IMR-90 (cell line): Measurements from ENCODE around the gene AKR1C4. TPM values are rescaled to one million over a fixed set of nuclear protein-coding genes. Genes with fewer than 3 reads are reported as not detected.

Source experiments
- ATAC-seq: fragments of 200-7000 bp; cut with Tn5 transposase; 2 replicates; pipeline ENCODE4 v1.9.1; 2020; ENCODE audit warnings: low read depth, mild to moderate bottlenecking, moderate library complexity
- BruUV-seq: library from RNA; stranded (reverse); fragments of 400-500 nt; replicated peaks from 2 replicates; lab custom pipeline; 2021; lab: Mats Ljungman, UMichigan
- CTCF ChIA-PET: fragments of 300-600 bp; formaldehyde crosslinking; extraction: SDS; loops from one replicate; lab custom pipeline; 2021; ENCODE audit warnings: antibody characterized with exemption; lab: Yijun Ruan, JAX
- POLR2A ChIA-PET: fragments of 300-600 bp; sonication (Branson Sonifier 250); formaldehyde crosslinking; loops from one replicate; lab custom pipeline; 2022; ENCODE audit warnings: antibody characterized with exemption; ENCODE audit not compliant: unreplicated experiment; lab: Charles Lee
- DNase-seq: peaks from one replicate; pipeline ENCODE4 v3.0.0; 2013
- H2AFZ ChIP-seq: replicated peaks from 2 replicates; pipeline ENCODE3; 2013; ENCODE audit warnings: low read length, mild to moderate bottlenecking; ENCODE audit not compliant: poor library complexity
- H2AK5ac ChIP-seq: 2 replicates; pipeline ENCODE4 v1.6.1; 2013; ENCODE audit warnings: low read depth, low read length, inconsistent platforms
- H2AK9ac ChIP-seq: replicated peaks from 2 replicates; pipeline ENCODE3; 2013; ENCODE audit warnings: mild to moderate bottlenecking, low read depth, low read length, moderate library complexity; ENCODE audit not compliant: poor library complexity
- H2BK120ac ChIP-seq: 2 replicates; pipeline ENCODE4 v1.6.1; 2013; ENCODE audit warnings: low read depth, low read length, inconsistent platforms
- H2BK15ac ChIP-seq: 3 replicates; pipeline ENCODE4 v1.6.1; 2013; ENCODE audit warnings: low read depth, low read length, inconsistent platforms
- H2BK20ac ChIP-seq: 2 replicates; pipeline ENCODE4 v1.6.1; 2013; ENCODE audit warnings: low read depth, mild to moderate bottlenecking, inconsistent platforms, low read length, moderate library complexity
- H2BK5ac ChIP-seq: 2 replicates; pipeline ENCODE4 v1.6.1; 2013; ENCODE audit warnings: mild to moderate bottlenecking, low read depth, low read length, inconsistent platforms; ENCODE audit not compliant: poor library complexity, severe bottlenecking
- H3K14ac ChIP-seq: replicated peaks from 2 replicates; pipeline ENCODE4 v1.6.1; 2013; ENCODE audit warnings: low read depth, low read length, inconsistent platforms
- H3K18ac ChIP-seq: 2 replicates; pipeline ENCODE4 v1.6.1; 2013; ENCODE audit warnings: low read depth, low read length, control low read depth
- H3K23ac ChIP-seq: 2 replicates; pipeline ENCODE4 v1.6.1; 2013; ENCODE audit warnings: low read depth, low read length, inconsistent platforms
- H3K27ac ChIP-seq: 2 replicates; pipeline ENCODE4 v1.5.1; 2013; ENCODE audit warnings: mild to moderate bottlenecking, control low read depth, low read length; ENCODE audit not compliant: insufficient read depth
- H3K27me3 ChIP-seq: 2 replicates; pipeline ENCODE4 v1.6.1; 2013; ENCODE audit warnings: low read length; ENCODE audit not compliant: control insufficient read depth, insufficient read depth
- H3K36me3 ChIP-seq: 2 replicates; pipeline ENCODE4 v1.6.1; 2013; ENCODE audit warnings: low read length, mixed read lengths; ENCODE audit not compliant: control insufficient read depth, insufficient read depth
- H3K4ac ChIP-seq: 2 replicates; pipeline ENCODE4 v1.6.1; 2013; ENCODE audit warnings: low read depth, low read length, inconsistent platforms
- H3K4me1 ChIP-seq: 2 replicates; pipeline ENCODE4 v1.6.1; 2013; ENCODE audit warnings: low read length, mixed read lengths; ENCODE audit not compliant: control insufficient read depth, insufficient read depth
- H3K4me2 ChIP-seq: 2 replicates; pipeline ENCODE4 v1.6.1; 2013; ENCODE audit warnings: low read depth, mild to moderate bottlenecking, control low read depth, low read length, moderate library complexity
- H3K4me3 ChIP-seq: 2 replicates; pipeline ENCODE4 v1.5.1; 2013; ENCODE audit warnings: low read depth, mild to moderate bottlenecking, control low read depth, low read length, moderate library complexity; ENCODE audit not compliant: insufficient read depth
- H3K56ac ChIP-seq: 2 replicates; pipeline ENCODE4 v1.6.1; 2013; ENCODE audit warnings: low read length, inconsistent platforms; ENCODE audit not compliant: insufficient read depth; ENCODE audit errors: extremely low read depth
- H3K79me1 ChIP-seq, 2 experiments: 2 replicates each; pipeline ENCODE4 v1.6.1; 2013; ENCODE audit warnings: low read length in 2 of 2, inconsistent platforms in 1 of 2, low read depth in 1 of 2
- H3K9ac ChIP-seq: 2 replicates; pipeline ENCODE4 v1.6.1; 2013; ENCODE audit warnings: low read depth, low read length, control low read depth
- H3K9me1 ChIP-seq: 2 replicates; pipeline ENCODE4 v1.6.1; 2013; ENCODE audit warnings: low read length, inconsistent platforms; ENCODE audit not compliant: insufficient read depth
- H3K9me3 ChIP-seq: 2 replicates; pipeline ENCODE4 v1.6.1; 2013; ENCODE audit warnings: low read length; ENCODE audit not compliant: control insufficient read depth, insufficient read depth
- H4K20me1 ChIP-seq: 2 replicates; pipeline ENCODE4 v1.6.1; 2013; ENCODE audit warnings: low read length, inconsistent platforms; ENCODE audit not compliant: insufficient read depth
- H4K5ac ChIP-seq: 2 replicates; pipeline ENCODE4 v1.6.1; 2013; ENCODE audit warnings: mild to moderate bottlenecking, low read depth, low read length, control low read depth
- H4K8ac ChIP-seq, 2 experiments: 2 replicates each; pipeline ENCODE4 v1.6.1; 2013; ENCODE audit warnings: low read depth in 2 of 2, low read length in 2 of 2, control low read depth in 1 of 2, inconsistent platforms in 1 of 2
- H4K91ac ChIP-seq: 2 replicates; pipeline ENCODE4 v1.6.1; 2013; ENCODE audit warnings: low read depth, low read length, inconsistent platforms; ENCODE audit not compliant: insufficient read depth
- BHLHE40 ChIP-seq: fragments of 150-350 bp; IDR thresholded peaks from 2 replicates; pipeline ENCODE4 v1.6.1; 2016; ENCODE audit warnings: mild to moderate bottlenecking, low read depth, low read length
- CEBPB ChIP-seq: IDR thresholded peaks from 2 replicates; pipeline ENCODE4 v1.6.1; 2012; ENCODE audit warnings: low read depth, low read length, improper control_type of control experiment
- CHD1 ChIP-seq: IDR thresholded peaks from 2 replicates; pipeline ENCODE4 v1.6.1; 2012; ENCODE audit warnings: low read depth, low read length, improper control_type of control experiment
- FOS ChIP-seq: fragments of 150-350 bp; IDR thresholded peaks from 2 replicates; pipeline ENCODE4 v1.6.1; 2016; ENCODE audit warnings: low read depth, low read length
- MAFK ChIP-seq: IDR thresholded peaks from 2 replicates; pipeline ENCODE4 v1.6.1; 2012; ENCODE audit warnings: low read depth, low read length, improper control_type of control experiment
- MAZ ChIP-seq: IDR thresholded peaks from 2 replicates; pipeline ENCODE4 v1.6.1; 2012; ENCODE audit warnings: low read depth, mild to moderate bottlenecking, low read length, improper control_type of control experiment, moderate library complexity, borderline replicate concordance
- MXI1 ChIP-seq: IDR thresholded peaks from 2 replicates; pipeline ENCODE4 v1.6.1; 2012; ENCODE audit warnings: low read depth, mild to moderate bottlenecking, low read length, moderate library complexity, borderline replicate concordance
- NFE2L2 ChIP-seq: fragments of 150-350 bp; IDR thresholded peaks from 2 replicates; pipeline ENCODE4 v1.6.1; 2016; ENCODE audit warnings: low read depth, mild to moderate bottlenecking, low read length
- POLR2A ChIP-seq: IDR thresholded peaks from 2 replicates; pipeline ENCODE4 v1.6.1; 2012; ENCODE audit warnings: mild to moderate bottlenecking, low read depth, low read length
- RAD21 ChIP-seq: IDR thresholded peaks from 2 replicates; pipeline ENCODE4 v1.6.1; 2012; ENCODE audit warnings: low read length, improper control_type of control experiment
- RCOR1 ChIP-seq: IDR thresholded peaks from 2 replicates; pipeline ENCODE4 v1.6.1; 2012; ENCODE audit warnings: mild to moderate bottlenecking, low read length, improper control_type of control experiment; ENCODE audit not compliant: insufficient replicate concordance
- RFX5 ChIP-seq: IDR thresholded peaks from 2 replicates; pipeline ENCODE4 v1.8.0; 2012; ENCODE audit warnings: low read depth, mild to moderate bottlenecking, low read length, moderate library complexity
- SMC3 ChIP-seq: fragments of 150-350 bp; IDR thresholded peaks from 2 replicates; pipeline ENCODE4 v1.6.1; 2016; ENCODE audit warnings: low read depth, mild to moderate bottlenecking, antibody characterized with exemption, low read length, moderate library complexity
- dilution Hi-C: fragments of 300-500 bp; cut with HindIII; formaldehyde crosslinking; loops from one replicate; pipeline ENCODE4 v1.14.3; 2018; ENCODE audit warnings: low sequenced_read_pairs; ENCODE audit not compliant: unreplicated experiment
- in situ Hi-C: fragments of 300-500 bp; cut with MboI; formaldehyde crosslinking; loops from 3 replicates; pipeline ENCODE4 v1.14.3; 2019; ENCODE audit warnings: low sequenced_read_pairs, inconsistent platforms, mixed read lengths
- intact Hi-C: fragments of 100-400 bp; cut with micrococcal nuclease; formaldehyde crosslinking; loops from 2 replicates; pipeline ENCODE4 v1.10.0; 2022
- polyA plus RNA-seq, 3 experiments: library from polyadenylated mRNA; depleted of rRNA; stranded (reverse); fragments of >200 nt; gene quantifications; 2 replicates each; pipeline ENCODE4 v1.2.3, GENCODE V29; 2012; ENCODE audit warnings: low replicate concordance in 1 of 3
- total RNA-seq: library from RNA; depleted of rRNA; stranded (reverse); fragments of >200 nt; gene quantifications from 2 replicates; pipeline ENCODE4 v1.2.3, GENCODE V29; 2012
- TF ChIP-seq, protein P1 (sequence below): conservative IDR thresholded peaks from 2 replicates; pipeline ENCODE4 v1.5.1; 2012; ENCODE audit warnings: mild to moderate bottlenecking, low read depth, low read length, improper control_type of control experiment
- TF ChIP-seq, protein P2 (sequence below): fragments of 150-350 bp; IDR thresholded peaks from 2 replicates; pipeline ENCODE4 v1.6.1; 2017; ENCODE audit warnings: mild to moderate bottlenecking, antibody characterized with exemption, low read length, low read depth
- TF ChIP-seq, protein P3 (sequence below): fragments of 150-350 bp; IDR thresholded peaks from 2 replicates; pipeline ENCODE4 v1.6.1; 2016; ENCODE audit warnings: low read depth, mild to moderate bottlenecking, low read length, moderate library complexity, borderline replicate concordance

Gene AKR1C4
- total and polyA plus RNA-seq, 2 of the 4 experiments (the other 2 are of a cell fraction) = not detected

DNA sequence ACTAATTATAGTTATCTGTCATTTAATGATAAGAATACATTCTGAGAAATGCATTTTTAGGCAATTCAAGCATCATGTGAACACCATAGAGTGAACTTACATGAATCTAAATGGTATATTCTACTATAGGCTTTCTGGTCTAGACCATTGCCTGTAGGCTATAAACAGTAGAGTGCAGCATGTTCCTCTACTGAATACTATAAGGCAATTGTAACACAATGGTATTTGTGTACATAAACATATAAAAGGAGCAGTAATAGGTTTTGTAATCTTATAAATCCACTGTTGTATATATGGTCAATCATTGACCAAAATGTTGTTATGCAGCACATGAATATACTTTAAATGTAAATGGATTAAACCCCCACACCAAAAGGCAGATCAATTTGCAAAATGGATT is 71.6 kb downstream of the AKR1C4 start:
- H3K56ac ChIP-seq = no peak overlapping the region
- no peak overlapping the region for H3K18ac ChIP-seq
- H2BK120ac ChIP-seq = no peak overlapping the region
- DNase-seq (no peak), ATAC-seq (no peak)
- intact Hi-C loops = no loop called here
- no peak overlapping the region for H2BK5ac ChIP-seq
- no peak overlapping the region for H2AK5ac ChIP-seq
- no peak overlapping the region for H2AK9ac ChIP-seq
- H2BK20ac ChIP-seq = no peak overlapping the region
- no peaks in the 10 kb centered on the region for H3K9me1 ChIP-seq
- no peak overlapping the region for H4K91ac ChIP-seq
- H4K20me1 ChIP-seq = no peaks in the 10 kb centered on the region
- TF ChIP-seq CHD1 (no peak), MAZ (no peak), BHLHE40 (no peak), MAFK (no peak), SMC3 (no peak), MXI1 (no peak), FOS (no peak), CEBPB (no peak), RCOR1 (no peak), RAD21 (no peak), RFX5 (no peak), NFE2L2 (no peak), POLR2A (no peak)
- TF ChIP-seq, protein P1, sequence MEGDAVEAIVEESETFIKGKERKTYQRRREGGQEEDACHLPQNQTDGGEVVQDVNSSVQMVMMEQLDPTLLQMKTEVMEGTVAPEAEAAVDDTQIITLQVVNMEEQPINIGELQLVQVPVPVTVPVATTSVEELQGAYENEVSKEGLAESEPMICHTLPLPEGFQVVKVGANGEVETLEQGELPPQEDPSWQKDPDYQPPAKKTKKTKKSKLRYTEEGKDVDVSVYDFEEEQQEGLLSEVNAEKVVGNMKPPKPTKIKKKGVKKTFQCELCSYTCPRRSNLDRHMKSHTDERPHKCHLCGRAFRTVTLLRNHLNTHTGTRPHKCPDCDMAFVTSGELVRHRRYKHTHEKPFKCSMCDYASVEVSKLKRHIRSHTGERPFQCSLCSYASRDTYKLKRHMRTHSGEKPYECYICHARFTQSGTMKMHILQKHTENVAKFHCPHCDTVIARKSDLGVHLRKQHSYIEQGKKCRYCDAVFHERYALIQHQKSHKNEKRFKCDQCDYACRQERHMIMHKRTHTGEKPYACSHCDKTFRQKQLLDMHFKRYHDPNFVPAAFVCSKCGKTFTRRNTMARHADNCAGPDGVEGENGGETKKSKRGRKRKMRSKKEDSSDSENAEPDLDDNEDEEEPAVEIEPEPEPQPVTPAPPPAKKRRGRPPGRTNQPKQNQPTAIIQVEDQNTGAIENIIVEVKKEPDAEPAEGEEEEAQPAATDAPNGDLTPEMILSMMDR = no peak
- TF ChIP-seq, protein P2, sequence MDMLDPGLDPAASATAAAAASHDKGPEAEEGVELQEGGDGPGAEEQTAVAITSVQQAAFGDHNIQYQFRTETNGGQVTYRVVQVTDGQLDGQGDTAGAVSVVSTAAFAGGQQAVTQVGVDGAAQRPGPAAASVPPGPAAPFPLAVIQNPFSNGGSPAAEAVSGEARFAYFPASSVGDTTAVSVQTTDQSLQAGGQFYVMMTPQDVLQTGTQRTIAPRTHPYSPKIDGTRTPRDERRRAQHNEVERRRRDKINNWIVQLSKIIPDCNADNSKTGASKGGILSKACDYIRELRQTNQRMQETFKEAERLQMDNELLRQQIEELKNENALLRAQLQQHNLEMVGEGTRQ = no peak
- TF ChIP-seq, protein P3, sequence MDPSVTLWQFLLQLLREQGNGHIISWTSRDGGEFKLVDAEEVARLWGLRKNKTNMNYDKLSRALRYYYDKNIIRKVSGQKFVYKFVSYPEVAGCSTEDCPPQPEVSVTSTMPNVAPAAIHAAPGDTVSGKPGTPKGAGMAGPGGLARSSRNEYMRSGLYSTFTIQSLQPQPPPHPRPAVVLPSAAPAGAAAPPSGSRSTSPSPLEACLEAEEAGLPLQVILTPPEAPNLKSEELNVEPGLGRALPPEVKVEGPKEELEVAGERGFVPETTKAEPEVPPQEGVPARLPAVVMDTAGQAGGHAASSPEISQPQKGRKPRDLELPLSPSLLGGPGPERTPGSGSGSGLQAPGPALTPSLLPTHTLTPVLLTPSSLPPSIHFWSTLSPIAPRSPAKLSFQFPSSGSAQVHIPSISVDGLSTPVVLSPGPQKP = no peak
- no peak overlapping the region for H4K5ac ChIP-seq
- H3K27me3 ChIP-seq = no peaks in the 10 kb centered on the region
- ChIA-PET POLR2A (no interaction called here), CTCF (no interaction called here)
- H3K23ac ChIP-seq = no peak overlapping the region
- H3K4ac ChIP-seq = no peak overlapping the region
- H3K4me2 ChIP-seq = no peak overlapping the region
- no peak overlapping the region for H3K4me3 ChIP-seq
- H3K27ac ChIP-seq = no peak overlapping the region
- H3K9me3 ChIP-seq = no peaks in the 10 kb centered on the region
- no peaks in the 10 kb centered on the region for H3K79me1 ChIP-seq
- H3K4me1 ChIP-seq = no peaks in the 10 kb centered on the region
- H4K8ac ChIP-seq = no peak overlapping the region
- no peaks in the 10 kb centered on the region for H3K36me3 ChIP-seq
- no peak overlapping the region for H3K9ac ChIP-seq
- BruUV-seq = no TSS peak
- dilution Hi-C loops = no loop called here
- in situ Hi-C loops = no loop called here
- H2AFZ ChIP-seq = no peak overlapping the region
- H2BK15ac ChIP-seq = no peak overlapping the region
- no peak overlapping the region for H3K14ac ChIP-seq
